GM23248 (cell line): Measurements from ENCODE around the gene PP2D1. TPM values are rescaled to one million over a fixed set of nuclear protein-coding genes. Genes with fewer than 3 reads are reported as not detected.
"Not testable (repeated sequence)": the region's sequence is repeated elsewhere in the genome, so short reads cannot be mapped to it uniquely, and the experiment has no call there.

Experiments
- DNase-seq: peaks from one replicate; pipeline ENCODE4 v3.0.0-alpha.2; 2015
- H2AFZ ChIP-seq: fragments of 200-600 bp; sonication (generic); 2 replicates; pipeline ENCODE4 v1.6.1; 2016; ENCODE audit warnings: antibody characterized with exemption
- H3F3A ChIP-seq: fragments of 200-600 bp; sonication (generic); 2 replicates; pipeline ENCODE4 v1.6.1; 2016; ENCODE audit warnings: mild to moderate bottlenecking, antibody characterized with exemption, mixed run types; ENCODE audit not compliant: insufficient read depth
- H3K27ac ChIP-seq: fragments of 200-600 bp; sonication (generic); 2 replicates; pipeline ENCODE4 v1.5.1; 2016; ENCODE audit warnings: mild to moderate bottlenecking
- H3K27me3 ChIP-seq: fragments of 200-600 bp; sonication (generic); replicated peaks from 2 replicates; pipeline ENCODE4 v1.6.1; 2016; ENCODE audit warnings: mild to moderate bottlenecking; ENCODE audit not compliant: insufficient read depth
- H3K36me3 ChIP-seq: fragments of 200-600 bp; sonication (generic); 2 replicates; pipeline ENCODE4 v1.6.1; 2016; ENCODE audit warnings: low read depth, mild to moderate bottlenecking
- H3K4me1 ChIP-seq: fragments of 200-600 bp; sonication (generic); 2 replicates; pipeline ENCODE4 v1.6.1; 2016; ENCODE audit warnings: mild to moderate bottlenecking; ENCODE audit not compliant: insufficient read depth
- H3K4me2 ChIP-seq: fragments of 200-600 bp; sonication (generic); one replicate; pipeline ENCODE4 v1.6.1; 2016; ENCODE audit warnings: mild to moderate bottlenecking; ENCODE audit not compliant: unreplicated experiment
- H3K4me3 ChIP-seq: fragments of 200-600 bp; sonication (generic); 2 replicates; pipeline ENCODE4 v1.5.1; 2016; ENCODE audit warnings: mild to moderate bottlenecking
- H3K79me2 ChIP-seq: fragments of 200-600 bp; sonication (generic); 2 replicates; pipeline ENCODE4 v1.6.1; 2016; ENCODE audit warnings: mild to moderate bottlenecking; ENCODE audit not compliant: insufficient read depth
- H3K9ac ChIP-seq: fragments of 200-600 bp; sonication (generic); 2 replicates; pipeline ENCODE4 v1.6.1; 2016; ENCODE audit warnings: mild to moderate bottlenecking
- H3K9me2 ChIP-seq: fragments of 200-600 bp; sonication (generic); 2 replicates; pipeline ENCODE4 v1.6.1; 2016; ENCODE audit warnings: mixed run types, mild to moderate bottlenecking, moderate library complexity; ENCODE audit not compliant: insufficient read depth
- H3K9me3 ChIP-seq: fragments of 200-600 bp; sonication (generic); one replicate; pipeline ENCODE4 v1.6.1; 2017; ENCODE audit warnings: low read depth
- H4K20me1 ChIP-seq: fragments of 200-600 bp; sonication (generic); 2 replicates; pipeline ENCODE4 v1.6.0; 2016; ENCODE audit not compliant: insufficient read depth
- EZH2 ChIP-seq: fragments of 200-600 bp; sonication (generic); IDR thresholded peaks from 2 replicates; pipeline ENCODE4 v1.6.1; 2018; ENCODE audit warnings: antibody characterized with exemption, mild to moderate bottlenecking; ENCODE audit not compliant: insufficient read depth, poor library complexity, severe bottlenecking
- EZH2phosphoT487 ChIP-seq: fragments of 200-600 bp; sonication (generic); IDR thresholded peaks from 2 replicates; pipeline ENCODE4 v1.6.1; 2018; ENCODE audit warnings: antibody characterized with exemption, moderate library complexity, mild to moderate bottlenecking, low read depth; ENCODE audit not compliant: insufficient read depth
- WGBS, 2 experiments: methylation state at CpG; one replicate each; pipeline ENCODE4 v1.1.6; 2015 to 2017; ENCODE audit warnings: low lambda C conversion rate in 2 of 2, low coverage in 1 of 2; ENCODE audit errors: missing lambda C conversion rate in 2 of 2; 5-methylcytosine and 5-hydroxymethylcytosine counted together
- in situ Hi-C: fragments of 300-500 bp; cut with MboI; formaldehyde crosslinking; loops from 2 replicates; pipeline ENCODE4 v1.15.0; 2020
- polyA plus RNA-seq: library from polyadenylated mRNA; unstranded; fragments of >200 nt; fragmentation: Nextera tagmentation; extraction: Ambion mirVana; gene quantifications from 2 replicates; pipeline ENCODE4 v1.2.1, GENCODE V29; 2016
- total RNA-seq: library from RNA; depleted of rRNA; stranded (reverse); fragments of >200 nt; shearing (Covaris generic); gene quantifications from 2 replicates; pipeline ENCODE4 v1.2.3, GENCODE V29; 2014

PP2D1 gene
- total and polyA plus RNA-seq, 2 experiments from 2014 or later = 0.16 TPM; not detected in 1

DNA sequence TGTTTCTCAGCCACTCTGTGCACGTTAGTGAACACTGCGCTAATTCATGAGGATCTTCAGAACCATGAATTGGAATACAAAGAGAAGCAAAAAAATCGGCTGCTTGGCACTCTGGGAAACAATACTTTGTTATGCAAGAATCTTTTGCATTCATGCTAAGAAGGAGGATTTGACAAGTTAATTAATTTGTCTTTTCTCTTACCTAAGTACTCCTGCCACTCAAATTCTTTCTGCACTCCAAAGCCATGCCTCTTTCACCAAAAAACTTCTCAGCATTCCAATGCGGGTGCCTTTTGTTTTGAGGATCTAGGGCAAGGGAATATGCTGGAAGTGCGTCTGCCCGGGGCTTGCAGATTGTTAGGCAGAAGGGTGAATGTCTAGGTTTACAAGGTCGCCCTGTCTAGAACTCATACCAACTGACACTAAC lies 16.9 kb upstream of the PP2D1 start:
- Histone ChIP-seq H3F3A (no peaks in the 10 kb centered on the region), H3K27ac (no peak overlapping the region), H2AFZ (no peak overlapping the region), H4K20me1 (no peaks in the 10 kb centered on the region), H3K9me2 (no peaks in the 10 kb centered on the region), H3K9me3 (no peaks in the 10 kb centered on the region), H3K36me3 (no peaks in the 10 kb centered on the region), H3K27me3 (no peaks in the 10 kb centered on the region), H3K4me1 (no peaks in the 10 kb centered on the region), H3K4me3 (no peak overlapping the region), H3K79me2 (no peaks in the 10 kb centered on the region), H3K4me2 (no peak overlapping the region), H3K9ac (no peak overlapping the region)
- DNase-seq = no peak
- no peak for TF ChIP-seq EZH2phosphoT487
- TF ChIP-seq EZH2 = no peak
- in situ Hi-C loops = no loop called here
- 88 to 89% methylated on average over 7 of the region's 7 CpGs for WGBS, 2 experiments

DNA sequence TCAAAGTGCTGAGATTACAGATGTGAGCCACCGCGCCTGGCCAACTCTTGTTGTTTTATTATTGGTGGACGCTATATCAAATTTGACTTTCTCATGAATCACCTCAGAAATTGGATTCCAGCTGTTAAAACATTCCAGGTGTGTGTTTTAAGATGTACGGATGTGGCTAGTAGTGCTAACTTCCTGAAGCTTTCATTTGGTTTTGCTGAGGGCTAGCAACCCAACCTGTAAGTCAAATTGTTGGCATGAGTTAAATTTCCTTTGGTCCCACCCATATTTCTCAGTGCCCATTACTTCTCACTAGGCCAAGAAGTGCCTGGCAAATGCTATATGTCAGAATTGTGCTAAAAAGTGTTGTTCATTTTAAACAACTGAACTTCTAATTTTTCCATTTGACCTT lies 15.1 kb upstream of the PP2D1 start:
- TF ChIP-seq EZH2 (no peak), EZH2phosphoT487 (no peak)
- in situ Hi-C loops = no loop called here
- H3K27me3 ChIP-seq = no peaks in the 10 kb centered on the region
- no peak overlapping the region for H2AFZ ChIP-seq
- no peak overlapping the region for H3K4me2 ChIP-seq
- no peaks in the 10 kb centered on the region for H4K20me1 ChIP-seq
- no peaks in the 10 kb centered on the region for H3K9me3 ChIP-seq
- H3K4me1 ChIP-seq = no peaks in the 10 kb centered on the region
- 62 to 71% methylated on average over 4 of the region's 4 CpGs for WGBS, 2 experiments
- DNase-seq = no peak
- no peak overlapping the region for H3K27ac ChIP-seq
- H3F3A ChIP-seq = no peaks in the 10 kb centered on the region
- no peak overlapping the region for H3K9ac ChIP-seq
- no peak overlapping the region for H3K4me3 ChIP-seq
- no peaks in the 10 kb centered on the region for H3K9me2 ChIP-seq
- H3K79me2 ChIP-seq = no peaks in the 10 kb centered on the region
- no peaks in the 10 kb centered on the region for H3K36me3 ChIP-seq

DNA sequence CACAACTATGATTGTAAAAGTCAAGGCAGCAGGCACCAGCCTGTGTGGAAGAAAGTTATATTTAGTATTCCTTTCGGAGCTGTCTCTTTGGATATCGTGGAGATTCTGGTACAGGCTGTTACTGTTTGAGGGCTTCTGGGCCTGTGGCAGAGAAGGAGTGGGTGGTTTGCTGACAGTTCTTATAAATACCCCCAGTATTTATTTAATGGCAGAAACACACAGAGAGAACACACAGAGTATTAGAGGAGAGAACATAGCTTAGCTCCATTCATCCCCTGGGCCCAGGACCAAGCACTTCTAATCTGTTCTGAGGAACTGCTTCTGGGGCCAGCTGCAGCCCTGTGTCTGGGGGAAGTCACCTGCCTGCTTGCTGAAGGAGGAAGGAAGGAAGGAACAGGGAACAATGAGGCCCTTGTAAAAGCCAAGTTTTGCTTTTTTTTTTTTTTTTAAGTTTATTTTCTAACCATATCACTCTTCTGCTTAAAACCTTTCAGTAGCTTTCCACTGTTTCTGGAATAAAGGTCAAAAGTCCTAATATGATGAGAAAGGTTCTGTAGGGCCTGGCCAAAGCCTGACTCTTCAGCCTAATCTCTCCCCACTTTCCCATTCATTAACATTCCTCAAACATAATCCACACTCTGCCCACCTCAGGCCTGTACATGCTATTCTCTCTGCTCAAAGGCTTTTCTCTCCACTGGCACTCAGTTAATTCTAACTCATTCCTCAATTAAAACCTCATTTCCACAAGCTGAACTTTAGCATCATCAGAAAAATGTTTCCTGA lies 11.8 kb upstream of the PP2D1 start:
- no peaks in the 10 kb centered on the region for H3K4me1 ChIP-seq
- no peak for DNase-seq
- no peaks in the 10 kb centered on the region for H3K27me3 ChIP-seq
- no peak overlapping the region for H3K4me3 ChIP-seq
- no peak for TF ChIP-seq EZH2
- TF ChIP-seq EZH2phosphoT487 = no peak
- no peaks in the 10 kb centered on the region for H4K20me1 ChIP-seq
- H3K79me2 ChIP-seq = no peaks in the 10 kb centered on the region
- no peaks in the 10 kb centered on the region for H3K9me2 ChIP-seq
- H3K27ac ChIP-seq = no peak overlapping the region
- 6 to 17% methylated on average over 2 of the region's 2 CpGs for WGBS, 2 experiments
- H3K9me3 ChIP-seq = no peaks in the 10 kb centered on the region
- H3K9ac ChIP-seq = no peak overlapping the region
- in situ Hi-C loops = no loop called here
- no peaks in the 10 kb centered on the region for H3F3A ChIP-seq
- H3K36me3 ChIP-seq = no peaks in the 10 kb centered on the region
- no peak overlapping the region for H2AFZ ChIP-seq
- no peak overlapping the region for H3K4me2 ChIP-seq

DNA sequence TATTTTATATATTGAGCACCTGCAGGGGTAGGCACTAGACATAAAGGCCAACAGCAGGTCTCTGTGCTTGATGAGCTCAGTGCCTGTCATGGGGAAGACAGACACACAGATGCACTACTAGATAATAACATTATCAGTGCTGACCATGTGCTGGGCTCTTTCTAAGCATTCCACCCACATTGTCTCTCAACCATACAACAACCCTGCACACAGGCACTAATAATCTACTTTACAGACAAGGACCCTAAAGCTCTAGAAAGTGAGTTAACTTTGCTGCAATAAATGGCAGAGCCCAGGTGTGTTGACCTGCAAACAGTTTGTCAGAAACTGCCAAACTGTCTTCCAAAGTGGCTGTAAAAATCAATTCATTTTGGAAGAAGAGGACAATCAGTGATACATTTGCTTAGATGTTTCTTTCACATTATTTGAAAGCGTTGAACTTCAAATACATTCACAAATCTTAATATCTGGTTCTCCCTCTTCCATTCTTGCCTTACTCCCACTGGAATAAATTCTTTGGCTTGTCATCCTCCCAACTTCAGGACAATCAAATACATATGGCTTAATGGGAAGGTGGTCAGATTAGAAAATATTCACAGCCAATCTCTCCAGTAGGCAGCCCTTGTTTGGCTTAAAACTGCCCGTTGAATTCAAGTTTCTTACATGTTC lies 11.0 kb upstream of the PP2D1 start:
- no peaks in the 10 kb centered on the region for H3K4me1 ChIP-seq
- no peaks in the 10 kb centered on the region for H3K36me3 ChIP-seq
- in situ Hi-C loops = no loop called here
- no peaks in the 10 kb centered on the region for H3K9me2 ChIP-seq
- no peak for DNase-seq
- H3F3A ChIP-seq = no peaks in the 10 kb centered on the region
- no peak overlapping the region for H3K4me2 ChIP-seq
- TF ChIP-seq EZH2phosphoT487 (no peak), EZH2 (no peak)
- 70 to 76% methylated on average over 2 of the region's 2 CpGs for WGBS, 2 experiments
- H3K27me3 ChIP-seq = no peaks in the 10 kb centered on the region
- H3K79me2 ChIP-seq = no peaks in the 10 kb centered on the region
- no peak overlapping the region for H3K9ac ChIP-seq
- H3K9me3 ChIP-seq = no peaks in the 10 kb centered on the region
- no peak overlapping the region for H2AFZ ChIP-seq
- no peaks in the 10 kb centered on the region for H4K20me1 ChIP-seq
- H3K27ac ChIP-seq = no peak overlapping the region
- no peak overlapping the region for H3K4me3 ChIP-seq

DNA sequence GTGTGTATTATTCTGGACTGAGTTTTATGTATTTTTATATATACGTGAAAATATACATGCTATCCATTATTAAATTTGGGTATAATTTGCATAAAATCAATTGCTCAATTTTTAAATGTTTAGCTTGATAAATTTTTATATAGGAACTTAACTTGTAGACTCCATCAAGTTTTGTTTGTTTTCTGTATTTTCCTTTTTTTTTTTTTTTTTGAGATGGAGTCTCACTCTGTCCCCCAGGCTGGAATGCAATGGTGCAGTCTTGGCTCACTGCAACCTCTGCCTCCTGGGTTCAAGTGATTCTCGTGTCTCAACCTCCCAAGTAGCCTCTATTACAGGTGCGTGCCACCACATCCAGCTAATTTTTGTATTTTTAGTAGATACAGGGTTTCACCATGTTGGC lies 4.0 kb upstream of the PP2D1 start:
- WGBS, 2 experiments = 71 to 74% methylated on average over 3 of the region's 3 CpGs
- H3K4me2 ChIP-seq, H3K36me3 ChIP-seq, H3K4me1 ChIP-seq, H2AFZ ChIP-seq, H3K27me3 ChIP-seq, H3F3A ChIP-seq, H3K27ac ChIP-seq, DNase-seq, H3K9ac ChIP-seq, H4K20me1 ChIP-seq, H3K9me3 ChIP-seq, in situ Hi-C loops, H3K4me3 ChIP-seq, H3K79me2 ChIP-seq, H3K9me2 ChIP-seq: not testable (repeated sequence)
